HepG2 (cell line): Measurements from ENCODE around the gene SH3PXD2A. TPM values are rescaled to one million over a fixed set of nuclear protein-coding genes. Genes with fewer than 3 reads are reported as not detected.

Experiments
- AHDC1 ChIP-seq: sonication (generic); formaldehyde crosslinking; IDR thresholded peaks from 2 replicates; pipeline ENCODE4 v1.5.1; 2020; ENCODE audit warnings: mild to moderate bottlenecking, missing genetic modification reagents, borderline replicate concordance
- ELF1 ChIP-seq: sonication (generic); formaldehyde crosslinking; IDR thresholded peaks from 2 replicates; pipeline ENCODE4 v1.4.0; 2020; ENCODE audit warnings: missing genetic modification reagents
- HINFP ChIP-seq: sonication (generic); formaldehyde crosslinking; IDR thresholded peaks from 2 replicates; pipeline ENCODE4 v1.4.0; 2020; ENCODE audit warnings: low read depth, mild to moderate bottlenecking, missing genetic modification reagents
- IRF9 ChIP-seq: sonication (generic); formaldehyde crosslinking; IDR thresholded peaks from 2 replicates; pipeline ENCODE4 v1.8.0; 2022; ENCODE audit warnings: missing genetic modification reagents, mild to moderate bottlenecking, borderline replicate concordance
- LCORL ChIP-seq, 2 experiments: fragments of 450-650 bp in 1 of 2; sonication (generic) in 1 of 2; formaldehyde crosslinking in 1 of 2; IDR thresholded peaks; 2 replicates each; pipeline versions ENCODE4 v1.5.0 to v1.6.1; 2017 to 2020; ENCODE audit warnings: antibody characterized with exemption in 1 of 2, missing genetic modification reagents in 1 of 2
- NAIF1 ChIP-seq: sonication (generic); formaldehyde crosslinking; IDR thresholded peaks from 2 replicates; pipeline ENCODE4 v1.5.0; 2020; ENCODE audit warnings: mild to moderate bottlenecking, missing genetic modification reagents, borderline replicate concordance
- RXRA ChIP-seq: sonication (generic); formaldehyde crosslinking; IDR thresholded peaks from 2 replicates; pipeline ENCODE4 v1.5.1; 2020; ENCODE audit warnings: missing genetic modification reagents
- SAP130 ChIP-seq: IDR thresholded peaks from 2 replicates; pipeline ENCODE4 v1.6.1; 2016; ENCODE audit warnings: low read depth
- TBX2 ChIP-seq: sonication (generic); formaldehyde crosslinking; IDR thresholded peaks from 2 replicates; pipeline ENCODE4 v1.5.0; 2020; ENCODE audit warnings: missing genetic modification reagents, mild to moderate bottlenecking, borderline replicate concordance
- ZBTB7B ChIP-seq: sonication (generic); formaldehyde crosslinking; IDR thresholded peaks from 2 replicates; pipeline ENCODE4 v1.4.0; 2020; ENCODE audit warnings: missing genetic modification reagents
- ZMYM3 ChIP-seq: sonication (generic); formaldehyde crosslinking; IDR thresholded peaks from 2 replicates; pipeline ENCODE4 v1.5.1; 2020; ENCODE audit warnings: mild to moderate bottlenecking, missing genetic modification reagents
- ZNF777 ChIP-seq: sonication (generic); formaldehyde crosslinking; IDR thresholded peaks from 2 replicates; pipeline ENCODE4 v1.4.0; 2020; ENCODE audit warnings: missing genetic modification reagents
- polyA plus RNA-seq, 8 experiments: library from polyadenylated mRNA; depleted of rRNA in 3 of 8; stranded (reverse) in 7 of 8; unstranded in 1 of 8; fragments of >200 nt; fragmentation: Illumina TruSeq in 4 of 8; extraction: Trizol in 4 of 8; gene quantifications; 2 replicates each; pipeline versions ENCODE4 v1.2.1 to v1.2.3, GENCODE V29; 2011 to 2016; ENCODE audit warnings: low read depth in 4 of 8, missing spikeins in 1 of 8, mixed read lengths in 1 of 8; ENCODE audit not compliant: insufficient read depth in 1 of 8
- total RNA-seq, 5 experiments: library from RNA; depleted of rRNA; stranded (reverse); fragments of >200 nt; fragmentation: Illumina TruSeq; extraction: Trizol; gene quantifications; 2 replicates each; pipeline ENCODE4 v1.2.3, GENCODE V29; 2016; ENCODE audit warnings: low read depth in 1 of 5
- TF ChIP-seq, protein P1 (sequence below): sonication (generic); formaldehyde crosslinking; IDR thresholded peaks from 2 replicates; pipeline ENCODE4 v1.4.0; 2020; ENCODE audit warnings: missing genetic modification reagents
- TF ChIP-seq, protein P2 (sequence below): IDR thresholded peaks from 2 replicates; pipeline ENCODE4 v1.6.1; 2016; ENCODE audit warnings: control low read depth

SH3PXD2A gene
- total and polyA plus RNA-seq, 2 of the 13 experiments (the other 11 are each of a cell fraction or from before 2014, with no cell fraction given), result 11.1 to 11.3 TPM

GRCh38 chr10:103576862-103577261 lies 278.5 kb downstream of the SH3PXD2A start (continued):
- TF ChIP-seq ELF1, result no peak
- no peak for TF ChIP-seq NAIF1 (CRISPR knock-in tag)
- TF ChIP-seq ZMYM3 (CRISPR knock-in tag), result peak; percentile 52; the same call in 1 of the 2 replicates
- peak; percentile 75 for TF ChIP-seq SAP130 (CRISPR knock-in tag)
- no peak for TF ChIP-seq ZNF777 (CRISPR knock-in tag)
- TF ChIP-seq HINFP (CRISPR knock-in tag), result no peak
- peak; percentile 69; the same call in 1 of the 2 replicates for TF ChIP-seq TBX2 (CRISPR knock-in tag)
- no peak for TF ChIP-seq LCORL (IDR thresholded peaks at IDR 0.05)
- TF ChIP-seq LCORL (CRISPR knock-in tag; IDR thresholded peaks at IDR 0.05), result peak; percentile 78; the same call in 1 of the 2 replicates
- TF ChIP-seq, protein P1, sequence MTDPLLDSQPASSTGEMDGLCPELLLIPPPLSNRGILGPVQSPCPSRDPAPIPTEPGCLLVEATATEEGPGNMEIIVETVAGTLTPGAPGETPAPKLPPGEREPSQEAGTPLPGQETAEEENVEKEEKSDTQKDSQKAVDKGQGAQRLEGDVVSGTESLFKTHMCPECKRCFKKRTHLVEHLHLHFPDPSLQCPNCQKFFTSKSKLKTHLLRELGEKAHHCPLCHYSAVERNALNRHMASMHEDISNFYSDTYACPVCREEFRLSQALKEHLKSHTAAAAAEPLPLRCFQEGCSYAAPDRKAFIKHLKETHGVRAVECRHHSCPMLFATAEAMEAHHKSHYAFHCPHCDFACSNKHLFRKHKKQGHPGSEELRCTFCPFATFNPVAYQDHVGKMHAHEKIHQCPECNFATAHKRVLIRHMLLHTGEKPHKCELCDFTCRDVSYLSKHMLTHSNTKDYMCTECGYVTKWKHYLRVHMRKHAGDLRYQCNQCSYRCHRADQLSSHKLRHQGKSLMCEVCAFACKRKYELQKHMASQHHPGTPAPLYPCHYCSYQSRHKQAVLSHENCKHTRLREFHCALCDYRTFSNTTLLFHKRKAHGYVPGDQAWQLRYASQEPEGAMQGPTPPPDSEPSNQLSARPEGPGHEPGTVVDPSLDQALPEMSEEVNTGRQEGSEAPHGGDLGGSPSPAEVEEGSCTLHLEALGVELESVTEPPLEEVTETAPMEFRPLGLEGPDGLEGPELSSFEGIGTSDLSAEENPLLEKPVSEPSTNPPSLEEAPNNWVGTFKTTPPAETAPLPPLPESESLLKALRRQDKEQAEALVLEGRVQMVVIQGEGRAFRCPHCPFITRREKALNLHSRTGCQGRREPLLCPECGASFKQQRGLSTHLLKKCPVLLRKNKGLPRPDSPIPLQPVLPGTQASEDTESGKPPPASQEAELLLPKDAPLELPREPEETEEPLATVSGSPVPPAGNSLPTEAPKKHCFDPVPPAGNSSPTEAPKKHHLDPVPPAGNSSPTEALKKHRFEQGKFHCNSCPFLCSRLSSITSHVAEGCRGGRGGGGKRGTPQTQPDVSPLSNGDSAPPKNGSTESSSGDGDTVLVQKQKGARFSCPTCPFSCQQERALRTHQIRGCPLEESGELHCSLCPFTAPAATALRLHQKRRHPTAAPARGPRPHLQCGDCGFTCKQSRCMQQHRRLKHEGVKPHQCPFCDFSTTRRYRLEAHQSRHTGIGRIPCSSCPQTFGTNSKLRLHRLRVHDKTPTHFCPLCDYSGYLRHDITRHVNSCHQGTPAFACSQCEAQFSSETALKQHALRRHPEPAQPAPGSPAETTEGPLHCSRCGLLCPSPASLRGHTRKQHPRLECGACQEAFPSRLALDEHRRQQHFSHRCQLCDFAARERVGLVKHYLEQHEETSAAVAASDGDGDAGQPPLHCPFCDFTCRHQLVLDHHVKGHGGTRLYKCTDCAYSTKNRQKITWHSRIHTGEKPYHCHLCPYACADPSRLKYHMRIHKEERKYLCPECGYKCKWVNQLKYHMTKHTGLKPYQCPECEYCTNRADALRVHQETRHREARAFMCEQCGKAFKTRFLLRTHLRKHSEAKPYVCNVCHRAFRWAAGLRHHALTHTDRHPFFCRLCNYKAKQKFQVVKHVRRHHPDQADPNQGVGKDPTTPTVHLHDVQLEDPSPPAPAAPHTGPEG (CRISPR knock-in tag), result no peak
- TF ChIP-seq AHDC1, result peak; percentile 85; the same call in 1 of the 2 replicates
- TF ChIP-seq RXRA (CRISPR knock-in tag), result no peak; the same call in 1 of the 2 replicates
- peak; percentile 92 for TF ChIP-seq ZBTB7B (CRISPR knock-in tag)
- TF ChIP-seq, protein P2, sequence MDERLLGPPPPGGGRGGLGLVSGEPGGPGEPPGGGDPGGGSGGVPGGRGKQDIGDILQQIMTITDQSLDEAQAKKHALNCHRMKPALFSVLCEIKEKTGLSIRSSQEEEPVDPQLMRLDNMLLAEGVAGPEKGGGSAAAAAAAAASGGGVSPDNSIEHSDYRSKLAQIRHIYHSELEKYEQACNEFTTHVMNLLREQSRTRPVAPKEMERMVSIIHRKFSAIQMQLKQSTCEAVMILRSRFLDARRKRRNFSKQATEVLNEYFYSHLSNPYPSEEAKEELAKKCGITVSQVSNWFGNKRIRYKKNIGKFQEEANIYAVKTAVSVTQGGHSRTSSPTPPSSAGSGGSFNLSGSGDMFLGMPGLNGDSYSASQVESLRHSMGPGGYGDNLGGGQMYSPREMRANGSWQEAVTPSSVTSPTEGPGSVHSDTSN, result no peak
- no peak for TF ChIP-seq IRF9 (CRISPR knock-in tag)
